Endothelial cell of umbilical vein (primary cell): ENCODE results near the gene TSR1. TPM values are rescaled to one million over a fixed set of nuclear protein-coding genes. Genes with fewer than 3 reads are reported as not detected.

Experiments used
- BruUV-seq: library from RNA; stranded (reverse); fragments of 400-500 nt; replicated peaks from 2 replicates; lab custom pipeline; 2021; lab: Mats Ljungman, UMichigan
- CTCF ChIA-PET: fragments of 300-600, 350-600 bp; sonication (Branson Sonifier 250); formaldehyde crosslinking; loops from one replicate; lab custom pipeline; 2021; ENCODE audit warnings: antibody characterized with exemption, inconsistent platforms; lab: Charles Lee
- POLR2A ChIA-PET: fragments of 300-600, 350-600 bp; sonication (Branson Sonifier 250); formaldehyde crosslinking; loops from one replicate; lab custom pipeline; 2021; ENCODE audit warnings: antibody characterized with exemption, inconsistent platforms; lab: Charles Lee
- DNase-seq: peaks from one replicate; pipeline ENCODE4 v3.0.0-alpha.2; 2011; ENCODE audit warnings: low read depth, low spot score
- FAIRE-seq: peaks from 2 replicates; lab custom pipeline; 2011; peaks lifted over from hg19 to GRCh38; lab: Jason Lieb, UNC
- H2AFZ ChIP-seq: 2 replicates; pipeline ENCODE4 v1.6.0; 2012; ENCODE audit warnings: low read depth, low read length, control low read depth, inconsistent platforms
- H3K27ac ChIP-seq: 2 replicates; pipeline ENCODE4 v1.5.1; 2011; ENCODE audit warnings: low read depth, mild to moderate bottlenecking, control low read depth, low read length, moderate library complexity; ENCODE audit not compliant: insufficient read depth
- H3K27me3 ChIP-seq, 2 experiments: 2 replicates each; pipeline versions ENCODE4 v1.6.0 to v1.6.1; 2011; ENCODE audit warnings: low read length in 2 of 2, mixed read lengths in 1 of 2; ENCODE audit not compliant: control insufficient read depth in 2 of 2, insufficient read depth in 2 of 2
- H3K36me3 ChIP-seq, 2 experiments: 2 replicates in 1 of 2; 3 replicates in 1 of 2; pipeline ENCODE4 v1.5.1; 2011; ENCODE audit warnings: low read length in 2 of 2, mild to moderate bottlenecking in 1 of 2, moderate library complexity in 1 of 2; ENCODE audit not compliant: control insufficient read depth in 2 of 2, insufficient read depth in 2 of 2; ENCODE audit errors: extremely low read depth in 1 of 2
- H3K4me1 ChIP-seq: 3 replicates; pipeline ENCODE4 v1.5.1; 2011; ENCODE audit warnings: mild to moderate bottlenecking, low read length; ENCODE audit not compliant: control insufficient read depth, insufficient read depth; ENCODE audit errors: extremely low read depth
- H3K4me2 ChIP-seq: 2 replicates; pipeline ENCODE4 v1.6.1; 2011; ENCODE audit warnings: low read length, control low read depth, mixed read lengths; ENCODE audit not compliant: insufficient read depth
- H3K4me3 ChIP-seq, 3 experiments: fragments of 200-600 bp in 1 of 3; sonication (generic), shearing (Covaris generic) in 1 of 3; replicated peaks in 1 of 3; 2 replicates each; pipeline ENCODE4 v1.5.1; 2011 to 2016; ENCODE audit warnings: control low read depth in 3 of 3, low read length in 3 of 3, mild to moderate bottlenecking in 2 of 3, inconsistent platforms in 1 of 3, low read depth in 1 of 3, moderate library complexity in 1 of 3; ENCODE audit not compliant: insufficient read depth in 1 of 3
- H3K79me2 ChIP-seq: 2 replicates; pipeline ENCODE4 v1.6.0; 2012; ENCODE audit warnings: low read length, inconsistent platforms; ENCODE audit not compliant: control insufficient read depth, insufficient read depth
- H3K9ac ChIP-seq: replicated peaks from 2 replicates; pipeline ENCODE3; 2011; ENCODE audit warnings: low read length, control low read depth; ENCODE audit not compliant: insufficient read depth; ENCODE audit errors: extremely low read depth
- H3K9me1 ChIP-seq: replicated peaks from 3 replicates; pipeline ENCODE4 v1.6.0; 2011; ENCODE audit warnings: mild to moderate bottlenecking, low read length; ENCODE audit not compliant: control insufficient read depth, insufficient read depth; ENCODE audit errors: extremely low read depth
- H3K9me3 ChIP-seq: replicated peaks from 2 replicates; pipeline ENCODE4 v1.5.1; 2012; ENCODE audit warnings: low read length, inconsistent platforms; ENCODE audit not compliant: control insufficient read depth, insufficient read depth
- H4K20me1 ChIP-seq: replicated peaks from 2 replicates; pipeline ENCODE3; 2011; ENCODE audit warnings: mild to moderate bottlenecking, low read length; ENCODE audit not compliant: control insufficient read depth, insufficient read depth; ENCODE audit errors: extremely low read depth
- CTCF ChIP-seq, 2 donors: IDR thresholded peaks; 1 replicate in 1 of 2; 2 replicates in 1 of 2; pipeline ENCODE4 v1.5.1; 2011; ENCODE audit warnings: low read length in 2 of 2, mild to moderate bottlenecking in 2 of 2, moderate library complexity in 2 of 2, control low read depth in 1 of 2, inconsistent platforms in 1 of 2, low read depth in 1 of 2; ENCODE audit not compliant: insufficient read depth in 1 of 2; ENCODE audit errors: extremely low read depth in 1 of 2
- FOS ChIP-seq: IDR thresholded peaks from 2 replicates; pipeline ENCODE4 v1.6.1; 2011; ENCODE audit warnings: mild to moderate bottlenecking, low read length, moderate library complexity, borderline replicate concordance; ENCODE audit not compliant: insufficient read depth
- JUN ChIP-seq: IDR thresholded peaks from 2 replicates; pipeline ENCODE4 v1.6.1; 2011; ENCODE audit warnings: borderline replicate concordance, low read depth; ENCODE audit not compliant: insufficient read length, insufficient read depth
- MAX ChIP-seq: IDR thresholded peaks from 2 replicates; pipeline ENCODE4 v1.6.1; 2011; ENCODE audit not compliant: insufficient read depth, insufficient read length
- POLR2A ChIP-seq: IDR thresholded peaks from 2 replicates; pipeline ENCODE4 v1.6.1; 2012; ENCODE audit warnings: low read depth, mild to moderate bottlenecking, control low read depth, low read length
- dilution Hi-C: fragments of 300-500 bp; cut with MboI; formaldehyde crosslinking; loops from one replicate; pipeline ENCODE4 v1.15.0; 2019; ENCODE audit warnings: low sequenced_read_pairs; ENCODE audit not compliant: extremely low pct_ligation_motif_present
- intact Hi-C: fragments of 100-400 bp; cut with micrococcal nuclease; formaldehyde crosslinking; loops from one replicate; pipeline ENCODE4 v1.10.0; 2022
- polyA plus RNA-seq, 4 experiments: library from polyadenylated mRNA; depleted of rRNA in 3 of 4; stranded (reverse) in 3 of 4; unstranded in 1 of 4; fragments of >200 nt; gene quantifications; 2 replicates each; pipeline versions ENCODE4 v1.2.1 to v1.2.3, GENCODE V29; 2011 to 2012; ENCODE audit warnings: missing spikeins in 1 of 4
- total RNA-seq: library from RNA; stranded (reverse); gene quantifications from 2 replicates; pipeline ENCODE4 v1.2.3, GENCODE V29; 2021

Gene TSR1
- total and polyA plus RNA-seq, 2 donors (not counting 3 experiments of a cell fraction or from before 2014, with no cell fraction given) = 6.2 to 39.9 TPM

- Histone ChIP-seq H3K4me3 (no peak overlapping the region), H3K9me1 (no peaks in the 10 kb centered on the region), H3K4me1 (peaks cover 15% of the 10 kb centered on the region), H4K20me1 (no peaks in the 10 kb centered on the region), H3K27me3 (no peaks in the 10 kb centered on the region), H3K9ac (no peak overlapping the region), H3K9me3 (no peaks in the 10 kb centered on the region), H2AFZ (no peak overlapping the region), H3K36me3 (no peaks in the 10 kb centered on the region), H3K27ac (no peak overlapping the region), H3K4me2 (no peak overlapping the region), H3K79me2 (no peaks in the 10 kb centered on the region)
- dilution Hi-C loops = no loop called here
- ChIA-PET POLR2A (interaction anchor here (0.6 kb wide), 1 partner anchor 37 kb away, joined by 7 read pairs; no protein-coding TSS in a partner anchor), CTCF (no interaction called here)
- DNase-seq (no peak), FAIRE-seq (no peak)
- BruUV-seq = no TSS peak
- no peak for TF ChIP-seq FOS
- no peak for TF ChIP-seq POLR2A
- no peak for TF ChIP-seq CTCF (IDR thresholded peaks at IDR 0.05; ENCODE audit: extremely low read depth in 1 of 2, insufficient read depth in 1 of 2, low read depth in 1 of 2, low read length in 2 of 2)
- intact Hi-C loops = no loop called here
Measured at GRCh38 chr17:2357237-2357636, 21.0 kb upstream of the TSR1 start.

- Histone ChIP-seq H3K36me3 (no peaks in the 10 kb centered on the region), H3K27ac (no peak overlapping the region), H3K4me1 (peaks cover 4% of the 10 kb centered on the region), H2AFZ (no peak overlapping the region), H3K4me3 (no peak overlapping the region), H3K9me3 (no peaks in the 10 kb centered on the region), H4K20me1 (no peaks in the 10 kb centered on the region), H3K4me2 (no peak overlapping the region), H3K9me1 (no peaks in the 10 kb centered on the region), H3K27me3 (no peaks in the 10 kb centered on the region), H3K79me2 (no peaks in the 10 kb centered on the region), H3K9ac (no peak overlapping the region)
- CTCF ChIA-PET = interaction anchor here (1.3 to 4.6 kb wide), 4 partner anchors 16 to 300 kb away, joined by 3 to 42 read pairs (median 6); partner anchors contain the start of genes SGSM2 and TSR1
- DNase-seq (no peak), FAIRE-seq (no peak)
- dilution Hi-C loops = no loop called here
- TF ChIP-seq MAX = no peak
- no peak for TF ChIP-seq POLR2A
- TF ChIP-seq JUN = no peak
- TF ChIP-seq CTCF (IDR thresholded peaks at IDR 0.05; ENCODE audit: extremely low read depth in 1 of 2, insufficient read depth in 1 of 2, low read depth in 1 of 2, low read length in 2 of 2) = no peak
- BruUV-seq = no TSS peak
- intact Hi-C loops = no loop called here
- POLR2A ChIA-PET = no interaction called here
Measured at GRCh38 chr17:2354311-2354710, 18.1 kb upstream of the TSR1 start.
